Keratinocyte (primary cell): Measurements from ENCODE around the gene C5orf34. TPM values are rescaled to one million over a fixed set of nuclear protein-coding genes. Genes with fewer than 3 reads are reported as not detected.

Experiments
- DNase-seq: peaks from one replicate; pipeline ENCODE4 v3.0.0-alpha.2; 2011; ENCODE audit warnings: low read depth, missing footprints, low spot score
- FAIRE-seq: peaks from 2 replicates; lab custom pipeline; 2011; peaks lifted over from hg19 to GRCh38; lab: Jason Lieb, UNC
- H2AFZ ChIP-seq: 2 replicates; pipeline ENCODE4 v1.6.0; 2012; ENCODE audit warnings: low read length, control low read depth, inconsistent platforms; ENCODE audit not compliant: control insufficient read depth
- H3K27ac ChIP-seq: 2 replicates; pipeline ENCODE4 v1.5.1; 2011; ENCODE audit warnings: low read length; ENCODE audit not compliant: control insufficient read depth, insufficient read depth
- H3K27me3 ChIP-seq: 3 replicates; pipeline ENCODE4 v1.6.0; 2011; ENCODE audit warnings: low read length; ENCODE audit not compliant: control insufficient read depth, insufficient read depth; ENCODE audit errors: extremely low read depth
- H3K36me3 ChIP-seq, 2 experiments: 2 replicates in 1 of 2; 3 replicates in 1 of 2; pipeline ENCODE4 v1.5.1; 2011; ENCODE audit warnings: low read length in 2 of 2, mild to moderate bottlenecking in 1 of 2; ENCODE audit not compliant: control insufficient read depth in 2 of 2, insufficient read depth in 2 of 2; ENCODE audit errors: extremely low read depth in 1 of 2
- H3K4me1 ChIP-seq: 3 replicates; pipeline ENCODE4 v1.5.1; 2011; ENCODE audit warnings: low read length; ENCODE audit not compliant: control insufficient read depth, insufficient read depth; ENCODE audit errors: extremely low read depth
- H3K4me2 ChIP-seq: 3 replicates; pipeline ENCODE4 v1.6.0; 2011; ENCODE audit warnings: low read depth, low read length; ENCODE audit not compliant: control insufficient read depth, insufficient read depth; ENCODE audit errors: extremely low read depth
- H3K4me3 ChIP-seq, 3 experiments: fragments of 200-600 bp in 1 of 3; sonication (generic) in 1 of 3; 2 replicates in 2 of 3; 3 replicates in 1 of 3; pipeline ENCODE4 v1.5.1; 2011 to 2016; ENCODE audit warnings: low read length in 3 of 3, mild to moderate bottlenecking in 3 of 3, control low read depth in 2 of 3, inconsistent platforms in 1 of 3, low read depth in 1 of 3, mixed read lengths in 1 of 3, mixed run types in 1 of 3, moderate library complexity in 1 of 3; ENCODE audit not compliant: control insufficient read depth in 2 of 3, insufficient read depth in 2 of 3; ENCODE audit errors: extremely low read depth in 1 of 3
- H3K79me2 ChIP-seq: 2 replicates; pipeline ENCODE4 v1.6.0; 2012; ENCODE audit warnings: low read length; ENCODE audit not compliant: control insufficient read depth, insufficient read depth
- H3K9ac ChIP-seq: 3 replicates; pipeline ENCODE4 v1.6.0; 2011; ENCODE audit warnings: low read length; ENCODE audit not compliant: control insufficient read depth, insufficient read depth; ENCODE audit errors: extremely low read depth
- H3K9me1 ChIP-seq: 3 replicates; pipeline ENCODE4 v1.6.0; 2011; ENCODE audit warnings: low read length; ENCODE audit not compliant: control insufficient read depth, insufficient read depth; ENCODE audit errors: extremely low read depth
- H3K9me3 ChIP-seq: 2 replicates; pipeline ENCODE4 v1.5.1; 2012; ENCODE audit warnings: low read depth, low read length; ENCODE audit not compliant: control insufficient read depth
- H4K20me1 ChIP-seq: 3 replicates; pipeline ENCODE4 v1.6.0; 2011; ENCODE audit warnings: low read length; ENCODE audit not compliant: control insufficient read depth, insufficient read depth; ENCODE audit errors: extremely low read depth
- EZH2 ChIP-seq: IDR thresholded peaks from one replicate; pipeline ENCODE4 v1.6.1; 2012; ENCODE audit warnings: inconsistent platforms, mild to moderate bottlenecking, low read length, moderate library complexity
- dilution Hi-C: fragments of 300-500 bp; cut with MboI; formaldehyde crosslinking; loops from one replicate; pipeline ENCODE4 v1.7.0; 2020; ENCODE audit warnings: low sequenced_read_pairs; ENCODE audit not compliant: extremely low pct_ligation_motif_present
- polyA plus RNA-seq, 5 experiments: library from polyadenylated mRNA; depleted of rRNA in 3 of 5; stranded (reverse) in 3 of 5; stranded (forward) in 1 of 5; unstranded in 1 of 5; fragments of >200 nt; gene quantifications; 1 replicate in 1 of 5; 2 replicates in 3 of 5; 3 replicates in 1 of 5; pipeline versions ENCODE4 v1.2.1 to v1.2.3, GENCODE V29; 2011 to 2012; ENCODE audit warnings: missing spikeins in 2 of 5, low read depth in 1 of 5, low replicate concordance in 1 of 5
- TF ChIP-seq, protein P1 (sequence below), 3 experiments: IDR thresholded peaks in 1 of 3; conservative IDR thresholded peaks in 1 of 3; optimal IDR thresholded peaks in 1 of 3; 2 replicates in 2 of 3; 3 replicates in 1 of 3; pipeline versions ENCODE3 to v1.5.1; 2011; ENCODE audit warnings: low read length in 3 of 3, mild to moderate bottlenecking in 3 of 3, moderate library complexity in 2 of 3, control low read depth in 1 of 3, inconsistent platforms in 1 of 3; ENCODE audit not compliant: insufficient read depth in 2 of 3; ENCODE audit errors: extremely low read depth in 1 of 3

The C5orf34 gene
- polyA plus RNA-seq, 1 donor (not counting 4 experiments of a cell fraction or from before 2014, with no cell fraction given): 5.8 TPM

DNA sequence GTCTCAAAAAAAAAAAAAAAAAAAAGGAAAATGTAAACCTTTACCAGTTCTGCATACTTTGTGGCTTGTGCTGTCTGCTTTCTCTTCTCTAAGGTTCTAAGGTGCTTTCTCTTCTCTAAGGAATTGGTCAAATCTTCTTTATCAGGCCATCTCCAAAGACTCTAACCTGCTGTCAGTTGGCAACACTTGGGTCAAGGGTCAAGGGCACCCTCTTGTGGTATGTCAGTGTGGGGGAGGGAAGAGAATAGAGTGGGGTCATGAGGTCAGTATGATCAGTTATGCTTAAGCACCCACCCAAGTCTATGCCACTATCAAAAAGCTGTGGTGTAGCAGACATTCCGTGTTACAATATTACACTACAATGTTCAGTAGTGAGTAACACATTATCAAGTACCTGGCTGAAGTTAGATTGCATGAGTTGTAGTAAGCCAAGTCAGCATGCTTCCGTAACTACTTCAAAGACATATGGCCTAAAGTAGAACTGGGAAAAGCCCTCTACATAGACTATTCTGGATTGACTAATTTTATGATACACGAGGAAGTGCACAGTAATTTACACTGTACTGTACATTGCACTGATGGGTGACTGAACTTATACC is 77.8 kb downstream of the C5orf34 start:
- no peaks in the 10 kb centered on the region for H3K9me1 ChIP-seq
- no peak overlapping the region for H3K4me2 ChIP-seq
- no peaks in the 10 kb centered on the region for H3K27me3 ChIP-seq
- peaks cover 10% of the 10 kb centered on the region for H3K4me1 ChIP-seq
- DNase-seq (no peak), FAIRE-seq (no peak)
- H3K9ac ChIP-seq: no peak overlapping the region
- no peak for TF ChIP-seq EZH2
- TF ChIP-seq, protein P1, sequence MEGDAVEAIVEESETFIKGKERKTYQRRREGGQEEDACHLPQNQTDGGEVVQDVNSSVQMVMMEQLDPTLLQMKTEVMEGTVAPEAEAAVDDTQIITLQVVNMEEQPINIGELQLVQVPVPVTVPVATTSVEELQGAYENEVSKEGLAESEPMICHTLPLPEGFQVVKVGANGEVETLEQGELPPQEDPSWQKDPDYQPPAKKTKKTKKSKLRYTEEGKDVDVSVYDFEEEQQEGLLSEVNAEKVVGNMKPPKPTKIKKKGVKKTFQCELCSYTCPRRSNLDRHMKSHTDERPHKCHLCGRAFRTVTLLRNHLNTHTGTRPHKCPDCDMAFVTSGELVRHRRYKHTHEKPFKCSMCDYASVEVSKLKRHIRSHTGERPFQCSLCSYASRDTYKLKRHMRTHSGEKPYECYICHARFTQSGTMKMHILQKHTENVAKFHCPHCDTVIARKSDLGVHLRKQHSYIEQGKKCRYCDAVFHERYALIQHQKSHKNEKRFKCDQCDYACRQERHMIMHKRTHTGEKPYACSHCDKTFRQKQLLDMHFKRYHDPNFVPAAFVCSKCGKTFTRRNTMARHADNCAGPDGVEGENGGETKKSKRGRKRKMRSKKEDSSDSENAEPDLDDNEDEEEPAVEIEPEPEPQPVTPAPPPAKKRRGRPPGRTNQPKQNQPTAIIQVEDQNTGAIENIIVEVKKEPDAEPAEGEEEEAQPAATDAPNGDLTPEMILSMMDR (optimal IDR thresholded peaks at IDR 0.05 in 1 of 3, IDR thresholded peaks at IDR 0.05 in 1 of 3, conservative IDR thresholded peaks at IDR 0.05 in 1 of 3; ENCODE audit: extremely low read depth in 1 of 3, insufficient read depth in 2 of 3, low read length in 3 of 3): peak in 1 of 3 experiments; percentile 34
- H3K36me3 ChIP-seq: no peaks in the 10 kb centered on the region
- H3K4me3 ChIP-seq: no peak overlapping the region
- no peak overlapping the region for H3K27ac ChIP-seq
- H4K20me1 ChIP-seq: no peaks in the 10 kb centered on the region
- dilution Hi-C loops: no loop called here
- H3K9me3 ChIP-seq: no peaks in the 10 kb centered on the region
- H2AFZ ChIP-seq: no peak overlapping the region
- no peaks in the 10 kb centered on the region for H3K79me2 ChIP-seq

Other genes starting within 250 kb of the C5orf34 start
- gene HMGCS1, start 201.7 kb downstream of the C5orf34 start, polyA plus RNA-seq: 201 to 512 TPM (median 381 TPM) in 3 replicates
- 1.5 to 2.2 TPM (median 1.9 TPM) in 3 replicates for gene CCL28, start 102.8 kb downstream of the C5orf34 start, polyA plus RNA-seq
- 14.8 to 30.7 TPM (median 29.3 TPM) in 3 replicates for gene TMEM267, start 31.3 kb downstream of the C5orf34 start, polyA plus RNA-seq
- gene PAIP1, start 41.9 kb upstream of the C5orf34 start, polyA plus RNA-seq: 84.0 to 115 TPM (median 102 TPM) in 3 replicates
- gene NNT, start 88.0 kb upstream of the C5orf34 start, polyA plus RNA-seq: 19.8 to 23.3 TPM (median 21.6 TPM) in 3 replicates